Esophagus squamous epithelium (tissue), 5 donors: ENCODE measurements around the gene FGD4. TPM values are rescaled to one million over a fixed set of nuclear protein-coding genes. Genes with fewer than 3 reads are reported as not detected.

Source experiments
- DNase-seq: peaks from one replicate; lab custom pipeline; 2025; lab: John Stamatoyannopoulos, UW
- H3K27ac ChIP-seq, 4 donors: fragments of 200-600 bp; sonication (generic); one replicate each; pipeline ENCODE4 v1.5.1; 2016 to 2019; ENCODE audit warnings: mild to moderate bottlenecking in 1 of 4
- H3K27me3 ChIP-seq, 4 donors: fragments of 200-600 bp; sonication (generic); 1 replicate in 3 of 4; 2 replicates in 1 of 4; pipeline versions ENCODE4 v1.5.1 to v1.6.0; 2017 to 2021; ENCODE audit warnings: antibody characterized with exemption in 1 of 4
- H3K36me3 ChIP-seq, 3 donors: fragments of 200-600 bp; sonication (generic); one replicate each; pipeline ENCODE4 v1.5.1; 2016 to 2019
- H3K4me1 ChIP-seq, 3 donors: fragments of 200-600 bp; sonication (generic); one replicate each; pipeline ENCODE4 v1.5.1; 2017 to 2019
- H3K4me3 ChIP-seq, 4 donors: fragments of 200-600 bp; sonication (generic); 1 replicate in 3 of 4; 2 replicates in 1 of 4; pipeline ENCODE4 v1.5.1; 2016 to 2019; ENCODE audit warnings: mild to moderate bottlenecking in 2 of 4, moderate library complexity in 1 of 4
- H3K9me3 ChIP-seq, 3 donors: fragments of 200-600 bp; sonication (generic); one replicate each; pipeline ENCODE4 v1.5.1; 2016 to 2019
- POLR2A ChIP-seq, 4 donors: fragments of 450-650 bp; IDR thresholded peaks; one replicate each; pipeline ENCODE4 v1.6.1; 2017; ENCODE audit warnings: antibody characterized with exemption in 4 of 4, mild to moderate bottlenecking in 4 of 4, moderate library complexity in 3 of 4
- WGBS, 2 donors: methylation state at CpG; one replicate each; pipeline ENCODE4 v1.1.5; 2018; 5-methylcytosine and 5-hydroxymethylcytosine counted together
- intact Hi-C: fragments of 100-400 bp; cut with DNase I; formaldehyde crosslinking; loops from one replicate; pipeline ENCODE4 v1.15.0; 2022
- small RNA-seq, 4 donors: library from RNA; depleted of rRNA; stranded (forward); fragments of <200 nt; gene quantifications; one replicate each; pipeline ENCODE3, GENCODE V24; 2016
- total RNA-seq, 4 donors: library from RNA; depleted of rRNA; stranded (reverse); fragments of >200 nt; gene quantifications; one replicate each; pipeline ENCODE4 v1.1.0, GENCODE V29; 2016
- TF ChIP-seq, protein P1 (sequence below), 6 experiments: fragments of 450-650 bp in 4 of 6; fragments of 200-600 bp in 2 of 6; sonication (generic) in 2 of 6; IDR thresholded peaks; one replicate each; pipeline ENCODE4 v1.5.1; 2016 to 2019; ENCODE audit warnings: antibody characterized with exemption in 6 of 6, mild to moderate bottlenecking in 4 of 6, moderate library complexity in 4 of 6
- donor health status: DM: yes; HTN: yes; CAD: no.

FGD4 gene
- total RNA-seq, 4 donors from 2014 or later: 17.0 to 49.8 (median 25.6) TPM

- intact Hi-C loops: no loop called here
- H3K27ac ChIP-seq: no peak overlapping the region
- H3K36me3 ChIP-seq: peaks cover 0 to 7% (median 0%) of the 10 kb centered on the region in 3 donors
- H3K9me3 ChIP-seq: no peaks in the 10 kb centered on the region
- TF ChIP-seq POLR2A (IDR thresholded peaks at IDR 0.05): no peak
- TF ChIP-seq, protein P1, sequence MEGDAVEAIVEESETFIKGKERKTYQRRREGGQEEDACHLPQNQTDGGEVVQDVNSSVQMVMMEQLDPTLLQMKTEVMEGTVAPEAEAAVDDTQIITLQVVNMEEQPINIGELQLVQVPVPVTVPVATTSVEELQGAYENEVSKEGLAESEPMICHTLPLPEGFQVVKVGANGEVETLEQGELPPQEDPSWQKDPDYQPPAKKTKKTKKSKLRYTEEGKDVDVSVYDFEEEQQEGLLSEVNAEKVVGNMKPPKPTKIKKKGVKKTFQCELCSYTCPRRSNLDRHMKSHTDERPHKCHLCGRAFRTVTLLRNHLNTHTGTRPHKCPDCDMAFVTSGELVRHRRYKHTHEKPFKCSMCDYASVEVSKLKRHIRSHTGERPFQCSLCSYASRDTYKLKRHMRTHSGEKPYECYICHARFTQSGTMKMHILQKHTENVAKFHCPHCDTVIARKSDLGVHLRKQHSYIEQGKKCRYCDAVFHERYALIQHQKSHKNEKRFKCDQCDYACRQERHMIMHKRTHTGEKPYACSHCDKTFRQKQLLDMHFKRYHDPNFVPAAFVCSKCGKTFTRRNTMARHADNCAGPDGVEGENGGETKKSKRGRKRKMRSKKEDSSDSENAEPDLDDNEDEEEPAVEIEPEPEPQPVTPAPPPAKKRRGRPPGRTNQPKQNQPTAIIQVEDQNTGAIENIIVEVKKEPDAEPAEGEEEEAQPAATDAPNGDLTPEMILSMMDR (IDR thresholded peaks at IDR 0.05): no peak
- H3K4me1 ChIP-seq: no peaks in the 10 kb centered on the region
- H3K4me3 ChIP-seq: no peak overlapping the region
- H3K27me3 ChIP-seq: no peaks in the 10 kb centered on the region
- DNase-seq: no peak
Observed at GRCh38 chr12:32688786-32689185, 289.4 kb downstream of the FGD4 start.

GRCh38 chr12:32690927-32691326 is 291.6 kb downstream of the FGD4 start:
- peaks cover 0 to 11% (median 0%) of the 10 kb centered on the region in 3 donors for H3K36me3 ChIP-seq
- H3K9me3 ChIP-seq: no peaks in the 10 kb centered on the region
- TF ChIP-seq, protein P1 (IDR thresholded peaks at IDR 0.05): no peak
- no peak for TF ChIP-seq POLR2A (IDR thresholded peaks at IDR 0.05)
- WGBS, 2 donors: 85 to 96% methylated on average over 8 of the region's 8 CpGs
- no peaks in the 10 kb centered on the region for H3K4me1 ChIP-seq
- no peak overlapping the region for H3K27ac ChIP-seq
- no peaks in the 10 kb centered on the region for H3K27me3 ChIP-seq
- H3K4me3 ChIP-seq: no peak overlapping the region
- DNase-seq: no peak
- intact Hi-C loops: no loop called here

DNA sequence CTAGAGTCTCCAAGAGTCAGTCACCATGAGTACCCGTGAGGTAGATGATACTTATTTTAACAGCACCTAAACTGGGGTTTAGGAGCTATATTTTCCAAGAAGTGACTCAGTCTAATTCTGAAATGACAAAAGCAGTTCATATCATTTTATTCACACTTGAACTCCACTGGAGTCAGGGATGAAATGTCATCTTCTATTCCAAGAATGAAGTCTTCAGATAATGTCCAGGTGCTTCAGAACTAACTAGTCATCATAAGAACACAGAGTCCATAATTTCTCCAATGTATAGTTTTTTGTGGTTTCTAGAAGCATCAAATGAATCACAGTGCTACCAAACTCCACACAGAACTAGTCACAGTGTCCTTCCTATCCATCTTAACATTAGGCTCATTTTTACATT is 293.0 kb downstream of the FGD4 start:
- Histone ChIP-seq H3K4me1 (no peaks in the 10 kb centered on the region), H3K27me3 (no peaks in the 10 kb centered on the region), H3K9me3 (no peaks in the 10 kb centered on the region), H3K4me3 (no peak overlapping the region), H3K27ac (no peak overlapping the region), H3K36me3 (peaks cover 0 to 11% (median 0%) of the 10 kb centered on the region in 3 donors)
- no peak for DNase-seq
- TF ChIP-seq, protein P1 (IDR thresholded peaks at IDR 0.05): no peak
- no peak for TF ChIP-seq POLR2A (IDR thresholded peaks at IDR 0.05)
- intact Hi-C loops: no loop called here
- 74 to 78% methylated on average over 1 of the region's 1 CpG for WGBS, 2 donors

DNA sequence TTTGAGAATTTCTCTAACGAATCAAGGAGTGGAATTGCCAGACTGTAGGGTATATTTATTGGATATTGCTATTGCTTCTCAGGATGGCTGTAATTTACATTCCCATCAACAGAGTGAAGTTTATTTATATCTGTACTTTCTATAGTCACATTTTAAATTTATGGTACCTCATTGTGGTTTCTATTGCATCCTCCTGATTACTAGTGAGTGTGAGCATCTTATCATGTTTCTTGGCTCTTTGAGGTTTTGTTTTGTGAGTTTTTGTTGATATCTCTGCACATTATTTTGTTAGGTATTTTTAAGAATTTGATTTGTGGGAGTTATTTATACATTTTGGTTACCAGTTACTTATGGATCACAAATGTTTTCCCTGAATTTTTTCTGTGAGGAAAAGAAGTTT is 293.7 kb downstream of the FGD4 start:
- Histone ChIP-seq H3K4me3 (no peak overlapping the region), H3K9me3 (no peaks in the 10 kb centered on the region), H3K27ac (no peak overlapping the region), H3K36me3 (peaks cover 0 to 11% (median 0%) of the 10 kb centered on the region in 3 donors), H3K4me1 (no peaks in the 10 kb centered on the region), H3K27me3 (no peaks in the 10 kb centered on the region)
- intact Hi-C loops: no loop called here
- TF ChIP-seq, protein P1 (IDR thresholded peaks at IDR 0.05): no peak
- no peak for TF ChIP-seq POLR2A (IDR thresholded peaks at IDR 0.05)
- WGBS, 2 donors: 83 to 94% methylated on average over 1 of the region's 1 CpG
- DNase-seq: no peak

Small RNAs within 50 kb of the gene (small RNA-seq; reads per million reads assigned to genes)
- gene RF00019: 0 reads per million in 4 donors
- 0 reads per million in 4 donors for gene RNU6-494P
